HUES64 (cell line): Measurements from ENCODE around the gene ANKFY1.

Experiments used
- H3K27ac ChIP-seq: 2 replicates; pipeline ENCODE4 v1.7.0; 2013; ENCODE audit warnings: low read depth, low read length, inconsistent platforms
- H3K27me3 ChIP-seq: 2 replicates; pipeline ENCODE4 v1.6.1; 2013; ENCODE audit warnings: mild to moderate bottlenecking, low read length; ENCODE audit not compliant: insufficient read depth
- H3K36me3 ChIP-seq: 2 replicates; pipeline ENCODE4 v1.6.1; 2013; ENCODE audit warnings: mild to moderate bottlenecking, low read length; ENCODE audit not compliant: insufficient read depth
- H3K4me1 ChIP-seq: 2 replicates; pipeline ENCODE4 v1.6.1; 2013; ENCODE audit warnings: mild to moderate bottlenecking, low read length, moderate library complexity; ENCODE audit not compliant: insufficient read depth
- H3K4me3 ChIP-seq: 2 replicates; pipeline ENCODE4 v1.5.1; 2013; ENCODE audit warnings: mild to moderate bottlenecking, low read length, moderate library complexity
- H3K9ac ChIP-seq: 2 replicates; pipeline ENCODE4 v1.6.1; 2013; ENCODE audit warnings: mild to moderate bottlenecking, low read depth, low read length
- H3K9me3 ChIP-seq: 2 replicates; pipeline ENCODE4 v1.6.1; 2013; ENCODE audit warnings: low read depth, low read length; ENCODE audit not compliant: insufficient read depth
- WGBS: fragments of 150-250, 120-280 bp; methylation state at CpG from one replicate; pipeline ENCODE4 v1.1.7; 2013; ENCODE audit warnings: missing lambda C conversion rate; 5-methylcytosine and 5-hydroxymethylcytosine counted together

The ANKFY1 gene

DNA sequence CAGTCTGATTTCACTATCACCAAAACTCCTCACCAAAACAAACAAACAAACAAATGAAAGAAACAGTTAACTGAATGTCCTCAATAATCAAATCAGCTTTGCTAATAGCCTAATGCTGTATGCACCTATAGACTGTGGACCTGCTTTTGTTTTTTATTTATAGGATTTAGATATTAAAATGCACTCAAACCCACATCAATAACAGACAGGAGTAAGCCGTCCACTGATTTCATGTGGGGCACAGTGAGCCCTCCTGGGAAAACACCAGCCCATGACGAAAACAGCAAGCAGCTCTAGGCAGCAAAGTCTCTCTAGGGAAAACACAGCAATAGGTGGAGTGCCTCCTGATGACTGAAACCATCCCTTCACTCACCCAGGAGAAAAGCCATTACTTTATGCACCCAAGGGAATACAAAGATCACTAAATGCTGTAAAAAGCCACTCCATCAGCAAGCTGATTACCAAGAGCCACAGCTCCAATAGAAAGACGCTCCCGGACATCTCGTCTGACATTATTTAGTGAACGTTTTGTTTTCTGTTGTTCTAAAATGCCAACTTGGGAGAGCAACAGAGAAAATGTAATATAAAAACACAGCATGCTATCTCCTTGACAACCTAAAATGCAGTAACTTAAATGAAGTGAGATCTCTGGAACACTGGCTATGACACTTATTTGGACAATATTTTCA, 47.8 kb downstream of the ANKFY1 start:
- no peaks in the 10 kb centered on the region for H3K4me1 ChIP-seq
- no peaks in the 10 kb centered on the region for H3K9me3 ChIP-seq
- WGBS: 94% methylated on average over 6 of the region's 6 CpGs
- H3K4me3 ChIP-seq: no peak overlapping the region
- H3K36me3 ChIP-seq: peaks cover 16% of the 10 kb centered on the region
- no peaks in the 10 kb centered on the region for H3K27me3 ChIP-seq
- no peak overlapping the region for H3K27ac ChIP-seq
- no peak overlapping the region for H3K9ac ChIP-seq

DNA sequence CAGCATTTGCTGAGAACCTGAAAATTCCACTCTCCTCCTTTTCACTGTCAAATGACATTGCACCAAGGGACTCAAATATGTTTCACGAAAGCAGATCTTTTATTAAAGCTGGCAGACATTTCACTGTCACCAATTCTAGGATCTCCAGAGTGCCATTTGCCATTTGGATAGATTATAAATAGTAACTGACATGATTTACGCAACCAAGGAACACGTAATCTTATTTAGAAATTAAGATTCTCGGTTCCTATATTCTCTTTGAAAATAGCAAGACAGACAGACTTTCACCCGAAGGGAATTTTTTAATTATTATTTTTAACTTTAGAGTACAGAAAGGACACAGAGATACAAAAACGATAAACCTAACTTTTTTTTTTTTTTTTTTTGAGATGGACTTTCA, 49.6 kb downstream of the ANKFY1 start:
- Histone ChIP-seq H3K4me3 (no peak overlapping the region), H3K4me1 (no peaks in the 10 kb centered on the region), H3K9ac (no peak overlapping the region), H3K9me3 (no peaks in the 10 kb centered on the region), H3K27ac (no peak overlapping the region), H3K36me3 (peaks cover 25% of the 10 kb centered on the region), H3K27me3 (no peaks in the 10 kb centered on the region)
- 95% methylated on average over 5 of the region's 6 CpGs for WGBS

DNA sequence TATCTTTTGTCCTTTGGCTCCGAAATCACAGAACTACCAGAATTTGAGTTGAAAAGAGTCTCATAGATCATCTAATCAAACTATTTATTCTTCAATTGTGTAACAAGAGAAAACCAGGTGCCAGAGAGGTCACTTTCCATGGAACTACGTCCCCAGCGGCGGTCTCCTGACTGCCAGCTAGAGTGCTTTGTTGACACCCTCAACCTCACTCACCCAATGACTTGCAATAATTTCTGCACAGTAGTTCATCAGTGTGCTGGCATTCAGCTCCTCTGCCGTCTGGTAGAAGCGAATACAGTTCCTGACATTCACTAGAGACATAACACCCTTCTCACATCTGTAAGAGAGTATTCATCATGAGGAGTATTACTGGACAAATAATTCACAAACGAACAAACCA, 54.2 kb downstream of the ANKFY1 start:
- Histone ChIP-seq H3K36me3 (peaks cover 53% of the 10 kb centered on the region), H3K27ac (no peak overlapping the region)
- WGBS: 95% methylated on average over 6 of the region's 7 CpGs

DNA sequence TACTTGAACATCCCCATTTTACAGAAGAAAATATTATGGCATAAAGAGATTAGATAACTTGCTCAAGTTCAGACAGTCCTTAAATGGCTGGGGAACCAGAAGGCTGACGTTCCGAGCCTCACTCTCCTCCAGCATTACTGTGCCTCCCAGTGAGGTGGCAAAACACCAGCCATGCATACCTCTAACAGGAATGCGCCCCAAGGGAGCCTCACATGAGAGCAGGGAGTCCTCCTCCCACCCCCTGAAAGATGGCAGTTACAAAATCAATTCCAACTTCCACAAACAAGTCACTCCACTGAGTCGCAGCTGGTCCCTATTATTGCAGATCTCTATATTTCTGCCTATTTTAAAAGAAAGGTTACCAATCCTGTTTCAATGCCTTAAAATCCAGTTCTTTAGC, 55.5 kb downstream of the ANKFY1 start:
- Histone ChIP-seq H3K4me1 (no peaks in the 10 kb centered on the region), H3K9me3 (no peaks in the 10 kb centered on the region), H3K4me3 (no peak overlapping the region), H3K27ac (no peak overlapping the region), H3K27me3 (no peaks in the 10 kb centered on the region), H3K9ac (no peak overlapping the region), H3K36me3 (peaks cover 63% of the 10 kb centered on the region)
- 72% methylated on average over 4 of the region's 4 CpGs for WGBS

More for the DNA sequence above, 54.2 kb downstream of the ANKFY1 start:
- Histone ChIP-seq H3K27me3 (no peaks in the 10 kb centered on the region), H3K9ac (no peak overlapping the region), H3K4me3 (no peak overlapping the region), H3K9me3 (no peaks in the 10 kb centered on the region), H3K4me1 (no peaks in the 10 kb centered on the region)

GRCh38 chr17:4206962-4207361, 56.8 kb downstream of the ANKFY1 start:
- H3K9ac ChIP-seq: no peak overlapping the region
- 94% methylated on average over 9 of the region's 10 CpGs for WGBS
- H3K36me3 ChIP-seq: peaks cover 67% of the 10 kb centered on the region
- no peak overlapping the region for H3K27ac ChIP-seq
- H3K9me3 ChIP-seq: no peaks in the 10 kb centered on the region
- H3K27me3 ChIP-seq: no peaks in the 10 kb centered on the region
- no peaks in the 10 kb centered on the region for H3K4me1 ChIP-seq
- no peak overlapping the region for H3K4me3 ChIP-seq

DNA sequence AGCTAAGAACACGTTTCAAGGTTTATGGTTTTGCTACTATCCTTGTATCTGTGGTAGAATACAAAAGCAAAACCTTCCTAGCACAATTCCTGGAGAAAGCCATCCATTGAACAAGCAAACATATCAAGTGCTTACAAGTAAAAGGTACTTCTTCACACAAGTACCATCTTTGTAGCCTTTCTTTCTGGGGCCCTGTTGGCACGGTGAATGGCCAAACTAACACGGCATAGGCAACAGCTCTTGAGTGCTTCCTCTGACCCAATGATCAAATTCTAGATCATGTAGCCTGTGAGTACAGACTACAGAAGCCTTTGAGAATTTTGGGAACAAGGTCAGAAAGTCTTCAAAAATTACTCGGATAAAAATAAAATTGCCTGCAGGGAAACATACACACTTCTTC, 57.9 kb downstream of the ANKFY1 start:
- H3K27ac ChIP-seq: no peak overlapping the region
- H3K27me3 ChIP-seq: no peaks in the 10 kb centered on the region
- no peaks in the 10 kb centered on the region for H3K9me3 ChIP-seq
- no peak overlapping the region for H3K9ac ChIP-seq
- H3K4me3 ChIP-seq: no peak overlapping the region
- H3K36me3 ChIP-seq: peaks cover 71% of the 10 kb centered on the region
- over 99% methylated on average over 3 of the region's 4 CpGs for WGBS
- H3K4me1 ChIP-seq: no peaks in the 10 kb centered on the region

DNA sequence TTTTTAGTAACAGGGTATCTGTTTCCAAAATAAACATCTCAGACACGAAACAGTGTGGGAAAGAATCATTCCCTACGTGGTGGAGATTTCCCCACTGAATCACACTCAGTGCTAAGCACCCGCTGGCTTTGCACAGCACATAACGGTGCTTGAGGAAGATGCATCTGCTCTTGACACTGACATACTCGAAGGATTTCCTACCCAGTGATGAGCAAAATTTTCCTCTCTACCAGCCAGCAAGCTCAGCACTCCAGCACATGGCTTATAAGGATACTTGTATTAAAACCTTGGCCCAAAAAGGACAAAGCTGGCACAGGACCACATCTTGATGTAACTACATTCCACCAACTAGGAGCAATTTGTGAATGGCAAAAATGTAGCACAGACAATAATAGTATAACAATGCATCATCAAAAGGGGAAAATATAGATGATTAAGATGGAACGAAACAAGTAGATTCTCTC, 59.0 kb downstream of the ANKFY1 start:
- no peaks in the 10 kb centered on the region for H3K27me3 ChIP-seq
- no peak overlapping the region for H3K4me3 ChIP-seq
- no peaks in the 10 kb centered on the region for H3K9me3 ChIP-seq
- no peak overlapping the region for H3K9ac ChIP-seq
- no peaks in the 10 kb centered on the region for H3K4me1 ChIP-seq
- 94% methylated on average over 6 of the region's 6 CpGs for WGBS
- peaks cover 66% of the 10 kb centered on the region for H3K36me3 ChIP-seq
- no peak overlapping the region for H3K27ac ChIP-seq

DNA sequence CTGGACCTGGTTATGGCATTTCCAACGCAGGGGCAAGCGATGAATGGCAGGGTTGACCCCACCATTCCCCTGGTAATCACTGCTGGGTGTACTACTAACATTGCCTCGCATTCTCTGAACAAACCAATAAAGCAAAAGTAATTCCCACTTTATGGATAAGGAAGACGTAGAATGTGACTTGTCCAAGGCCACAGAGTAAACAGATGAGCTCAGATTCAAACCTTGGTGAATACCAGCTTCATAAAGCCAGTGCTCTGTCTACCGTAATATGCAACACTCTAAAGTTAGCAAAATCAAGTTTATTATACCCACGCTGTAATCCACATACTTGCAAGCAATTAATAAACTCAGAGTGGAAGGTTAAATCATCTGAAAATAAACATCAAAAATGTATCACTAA, 59.6 kb downstream of the ANKFY1 start:
- WGBS: 92% methylated on average over 6 of the region's 6 CpGs
- H3K27ac ChIP-seq: no peak overlapping the region
- peaks cover 66% of the 10 kb centered on the region for H3K36me3 ChIP-seq

GRCh38 chr17:4201226-4201625, 62.6 kb downstream of the ANKFY1 start:
- Histone ChIP-seq H3K36me3 (peaks cover 58% of the 10 kb centered on the region), H3K27me3 (no peaks in the 10 kb centered on the region), H3K27ac (no peak overlapping the region), H3K9ac (no peak overlapping the region), H3K4me3 (no peak overlapping the region), H3K4me1 (no peaks in the 10 kb centered on the region), H3K9me3 (no peaks in the 10 kb centered on the region)
- 98% methylated on average over 4 of the region's 4 CpGs for WGBS

More for the DNA sequence above, 59.6 kb downstream of the ANKFY1 start:
- Histone ChIP-seq H3K4me1 (no peaks in the 10 kb centered on the region), H3K9me3 (no peaks in the 10 kb centered on the region), H3K9ac (no peak overlapping the region), H3K27me3 (no peaks in the 10 kb centered on the region), H3K4me3 (no peak overlapping the region)

GRCh38 chr17:4199818-4200402, 63.9 kb downstream of the ANKFY1 start:
- Histone ChIP-seq H3K27ac (no peak overlapping the region), H3K9me3 (no peaks in the 10 kb centered on the region), H3K9ac (no peak overlapping the region), H3K4me3 (no peak overlapping the region), H3K27me3 (no peaks in the 10 kb centered on the region), H3K4me1 (peaks cover 3% of the 10 kb centered on the region; the same call in 1 of the 2 replicates), H3K36me3 (peaks cover 58% of the 10 kb centered on the region)
- 72% methylated on average over 8 of the region's 9 CpGs for WGBS

DNA sequence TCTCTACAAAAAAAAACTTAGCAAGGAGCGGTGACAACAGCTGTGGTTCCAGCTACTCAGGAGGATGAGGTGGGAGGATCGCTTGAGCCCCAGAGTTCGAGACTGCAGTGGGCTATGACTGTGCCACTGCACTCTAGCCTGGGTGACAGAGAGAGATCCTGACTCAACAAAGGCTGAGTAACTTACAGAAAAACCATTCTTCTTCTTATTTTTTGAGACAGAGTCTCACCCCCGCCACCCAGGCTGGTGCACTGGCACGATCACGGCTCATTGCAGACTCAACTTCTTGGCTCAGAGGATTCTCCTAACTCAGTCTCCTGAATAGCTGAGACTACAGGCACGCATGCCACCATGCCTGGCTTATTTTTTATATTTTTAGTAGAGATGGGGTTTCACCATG, 64.8 kb downstream of the ANKFY1 start:
- Histone ChIP-seq H3K27ac (no peak overlapping the region), H3K4me1 (peaks cover 3% of the 10 kb centered on the region; the same call in 1 of the 2 replicates), H3K36me3 (peaks cover 58% of the 10 kb centered on the region), H3K9me3 (no peaks in the 10 kb centered on the region), H3K27me3 (no peaks in the 10 kb centered on the region), H3K4me3 (no peak overlapping the region), H3K9ac (no peak overlapping the region)
- 96% methylated on average over 7 of the region's 7 CpGs for WGBS
